HepG2 (cell line): ENCODE data around the gene TOM1L2. TPM values are rescaled to one million over a fixed set of nuclear protein-coding genes. Genes with fewer than 3 reads are reported as not detected.
A peak's percentile ranks its signal among the peaks of the same experiment; 100 is the strongest.

Experiments used
- ARNT2 ChIP-seq: sonication (generic); formaldehyde crosslinking; IDR thresholded peaks from 2 replicates; pipeline ENCODE4 v1.8.0; 2022; ENCODE audit warnings: mild to moderate bottlenecking, low read depth, missing genetic modification reagents, moderate library complexity
- EEA1 ChIP-seq: sonication (generic); formaldehyde crosslinking; IDR thresholded peaks from 2 replicates; pipeline ENCODE4 v1.5.1; 2020; ENCODE audit warnings: mild to moderate bottlenecking, missing genetic modification reagents, borderline replicate concordance
- EHMT2 ChIP-seq: fragments of 200-600 bp; sonication (generic); IDR thresholded peaks from 2 replicates; pipeline ENCODE4 v1.7.0; 2017; ENCODE audit warnings: antibody characterized with exemption, low read depth, low read length, borderline replicate concordance
- FOSL2 ChIP-seq: sonication (generic); formaldehyde crosslinking; IDR thresholded peaks from 2 replicates; pipeline ENCODE4 v1.4.0; 2020; ENCODE audit warnings: missing genetic modification reagents
- ISL2 ChIP-seq: sonication (generic); formaldehyde crosslinking; IDR thresholded peaks from 2 replicates; pipeline ENCODE4 v1.5.0; 2020; ENCODE audit warnings: missing genetic modification reagents
- MAZ ChIP-seq, 2 experiments: sonication (generic) in 1 of 2; formaldehyde crosslinking in 1 of 2; IDR thresholded peaks; 2 replicates each; pipeline versions ENCODE4 v1.5.0 to v1.6.1; 2012 to 2020; ENCODE audit warnings: low read depth in 2 of 2, mild to moderate bottlenecking in 2 of 2, borderline replicate concordance in 1 of 2, improper control_type of control experiment in 1 of 2, low read length in 1 of 2, missing genetic modification reagents in 1 of 2, moderate library complexity in 1 of 2
- MZF1 ChIP-seq: sonication (generic); formaldehyde crosslinking; IDR thresholded peaks from 2 replicates; pipeline ENCODE4 v1.8.1; 2023; ENCODE audit warnings: mild to moderate bottlenecking, missing genetic modification reagents, borderline replicate concordance
- NRL ChIP-seq: sonication (generic); formaldehyde crosslinking; IDR thresholded peaks from 2 replicates; pipeline ENCODE4 v1.5.0; 2020; ENCODE audit warnings: missing genetic modification reagents, mild to moderate bottlenecking, moderate library complexity, borderline replicate concordance
- REL ChIP-seq: sonication (generic); formaldehyde crosslinking; conservative IDR thresholded peaks from 2 replicates; pipeline ENCODE4 v1.8.0; 2022; ENCODE audit warnings: mild to moderate bottlenecking, missing genetic modification reagents, moderate library complexity
- TCF7L2 ChIP-seq: IDR thresholded peaks from 2 replicates; pipeline ENCODE4 v1.6.1; 2011; ENCODE audit warnings: mild to moderate bottlenecking, low read depth, low read length, moderate library complexity
- THYN1 ChIP-seq: sonication (generic); formaldehyde crosslinking; IDR thresholded peaks from 2 replicates; pipeline ENCODE4 v1.8.1; 2023; ENCODE audit warnings: low read depth, mild to moderate bottlenecking, moderate library complexity, missing genetic modification reagents, borderline replicate concordance
- ZNF207 ChIP-seq: fragments of 450-650 bp; IDR thresholded peaks from 2 replicates; pipeline ENCODE4 v1.6.1; 2016; ENCODE audit warnings: antibody characterized with exemption, borderline replicate concordance
- ZNF33A ChIP-seq: sonication (generic); formaldehyde crosslinking; IDR thresholded peaks from 2 replicates; pipeline ENCODE4 v1.5.1; 2020; ENCODE audit warnings: missing genetic modification reagents, mild to moderate bottlenecking, moderate library complexity, borderline replicate concordance
- ZNF567 ChIP-seq: sonication (generic); formaldehyde crosslinking; IDR thresholded peaks from 2 replicates; pipeline ENCODE4 v1.8.1; 2023; ENCODE audit warnings: mild to moderate bottlenecking, missing genetic modification reagents, borderline replicate concordance
- ZNF776 ChIP-seq: sonication (generic); formaldehyde crosslinking; IDR thresholded peaks from 2 replicates; pipeline ENCODE4 v1.4.0; 2020; ENCODE audit warnings: mild to moderate bottlenecking, missing genetic modification reagents
- ZNF777 ChIP-seq: sonication (generic); formaldehyde crosslinking; IDR thresholded peaks from 2 replicates; pipeline ENCODE4 v1.4.0; 2020; ENCODE audit warnings: missing genetic modification reagents
- polyA plus RNA-seq, 8 experiments: library from polyadenylated mRNA; depleted of rRNA in 3 of 8; stranded (reverse) in 7 of 8; unstranded in 1 of 8; fragments of >200 nt; fragmentation: Illumina TruSeq in 4 of 8; extraction: Trizol in 4 of 8; gene quantifications; 2 replicates each; pipeline versions ENCODE4 v1.2.1 to v1.2.3, GENCODE V29; 2011 to 2016; ENCODE audit warnings: low read depth in 4 of 8, missing spikeins in 1 of 8, mixed read lengths in 1 of 8; ENCODE audit not compliant: insufficient read depth in 1 of 8
- total RNA-seq, 5 experiments: library from RNA; depleted of rRNA; stranded (reverse); fragments of >200 nt; fragmentation: Illumina TruSeq; extraction: Trizol; gene quantifications; 2 replicates each; pipeline ENCODE4 v1.2.3, GENCODE V29; 2016; ENCODE audit warnings: low read depth in 1 of 5
- TF ChIP-seq, protein P1 (sequence below): sonication (generic); formaldehyde crosslinking; IDR thresholded peaks from 2 replicates; pipeline ENCODE4 v1.4.0; 2020; ENCODE audit warnings: missing genetic modification reagents
- TF ChIP-seq, protein P2 (sequence below): sonication (generic); formaldehyde crosslinking; IDR thresholded peaks from 2 replicates; pipeline ENCODE4 v1.4.0; 2020; ENCODE audit warnings: missing genetic modification reagents, low read depth, mild to moderate bottlenecking, borderline replicate concordance
- TF ChIP-seq, protein P3 (sequence below): sonication (generic); formaldehyde crosslinking; conservative IDR thresholded peaks from 2 replicates; pipeline ENCODE4 v1.4.0; 2020; ENCODE audit warnings: missing genetic modification reagents
- TF ChIP-seq, protein P4 (sequence below): sonication (generic); formaldehyde crosslinking; IDR thresholded peaks from 2 replicates; pipeline ENCODE4 v1.4.0; 2020; ENCODE audit warnings: missing genetic modification reagents; ENCODE audit errors: not compliant biosample characterization
- TF ChIP-seq, protein P5 (sequence below): sonication (generic); formaldehyde crosslinking; IDR thresholded peaks from 2 replicates; pipeline ENCODE4 v1.4.0; 2020; ENCODE audit warnings: missing genetic modification reagents

TOM1L2 gene
- total and polyA plus RNA-seq, 2 of the 13 experiments (the other 11 are each of a cell fraction or from before 2014, with no cell fraction given): 4.7 to 7.4 TPM

DNA sequence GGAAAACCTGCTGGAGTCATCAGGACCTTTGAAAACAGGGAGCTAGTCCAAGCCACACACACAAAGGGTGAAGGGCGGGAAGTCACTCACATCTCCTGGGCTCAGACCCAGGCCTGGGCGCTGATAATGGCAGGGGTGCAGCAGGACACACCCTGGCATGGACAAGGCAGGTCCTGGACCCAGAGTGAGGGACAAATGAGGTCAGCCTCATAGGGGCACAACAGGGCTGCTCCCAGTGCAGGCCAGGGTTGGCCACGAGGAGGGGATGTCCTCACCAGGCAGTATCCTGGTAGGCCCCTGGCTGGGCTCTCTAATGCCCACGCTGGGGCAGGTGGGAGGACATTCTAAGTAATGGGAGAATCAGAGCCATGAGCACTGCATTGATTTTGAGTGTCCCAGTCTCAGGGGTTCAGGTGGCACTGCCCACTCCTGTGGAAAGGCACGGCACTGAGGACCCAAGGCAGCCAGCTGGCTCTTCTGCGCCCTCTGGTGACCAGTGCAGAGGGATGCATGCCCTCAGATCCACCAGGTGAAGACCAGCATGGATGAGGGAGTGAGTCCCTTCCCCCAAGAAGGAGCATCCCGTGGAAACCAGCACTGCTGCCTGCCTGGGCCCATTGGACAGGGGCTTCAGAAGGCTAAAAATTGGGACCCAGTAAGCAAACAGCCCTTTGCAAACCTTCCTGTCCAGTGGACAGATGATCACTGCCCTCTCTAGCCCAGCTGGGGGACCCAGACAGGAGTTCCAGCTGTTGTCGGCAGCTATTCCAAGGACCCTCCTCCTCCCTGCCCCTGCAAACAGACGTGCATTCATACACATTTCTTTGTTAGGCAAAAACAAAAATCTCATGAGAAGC is 112.1 kb downstream of the TOM1L2 start (continued):
- TF ChIP-seq, protein P1, sequence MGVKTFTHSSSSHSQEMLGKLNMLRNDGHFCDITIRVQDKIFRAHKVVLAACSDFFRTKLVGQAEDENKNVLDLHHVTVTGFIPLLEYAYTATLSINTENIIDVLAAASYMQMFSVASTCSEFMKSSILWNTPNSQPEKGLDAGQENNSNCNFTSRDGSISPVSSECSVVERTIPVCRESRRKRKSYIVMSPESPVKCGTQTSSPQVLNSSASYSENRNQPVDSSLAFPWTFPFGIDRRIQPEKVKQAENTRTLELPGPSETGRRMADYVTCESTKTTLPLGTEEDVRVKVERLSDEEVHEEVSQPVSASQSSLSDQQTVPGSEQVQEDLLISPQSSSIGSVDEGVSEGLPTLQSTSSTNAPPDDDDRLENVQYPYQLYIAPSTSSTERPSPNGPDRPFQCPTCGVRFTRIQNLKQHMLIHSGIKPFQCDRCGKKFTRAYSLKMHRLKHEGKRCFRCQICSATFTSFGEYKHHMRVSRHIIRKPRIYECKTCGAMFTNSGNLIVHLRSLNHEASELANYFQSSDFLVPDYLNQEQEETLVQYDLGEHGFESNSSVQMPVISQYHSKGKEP (CRISPR knock-in tag): no peak
- TF ChIP-seq MZF1 (no peak), ARNT2 (CRISPR knock-in tag) (no peak), REL (CRISPR knock-in tag) (no peak), ZNF33A (no peak), ZNF207 (no peak), MAZ (IDR thresholded peaks at IDR 0.05; ENCODE audit: borderline replicate concordance, low read depth, low read length) (no peak), MAZ (CRISPR knock-in tag; IDR thresholded peaks at IDR 0.05; ENCODE audit: low read depth) (no peak), ZNF777 (CRISPR knock-in tag) (no peak), FOSL2 (CRISPR knock-in tag) (peak; percentile 46; the same call in 1 of the 2 replicates), EHMT2 (no peak), THYN1 (CRISPR knock-in tag) (no peak), ZNF567 (CRISPR knock-in tag) (no peak), NRL (CRISPR knock-in tag) (peak; percentile 75; the same call in 1 of the 2 replicates), TCF7L2 (no peak), ZNF776 (CRISPR knock-in tag) (no peak), ISL2 (no peak), EEA1 (CRISPR knock-in tag) (no peak)
- TF ChIP-seq, protein P2, sequence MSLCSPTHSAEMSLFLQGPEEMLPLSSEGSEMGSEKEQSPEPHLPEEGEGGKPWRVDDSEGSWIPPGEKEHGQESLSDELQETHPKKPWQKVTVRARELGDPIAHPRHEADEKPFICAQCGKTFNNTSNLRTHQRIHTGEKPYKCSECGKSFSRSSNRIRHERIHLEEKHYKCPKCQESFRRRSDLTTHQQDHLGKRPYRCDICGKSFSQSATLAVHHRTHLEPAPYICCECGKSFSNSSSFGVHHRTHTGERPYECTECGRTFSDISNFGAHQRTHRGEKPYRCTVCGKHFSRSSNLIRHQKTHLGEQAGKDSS (CRISPR knock-in tag): peak; percentile 30; the same call in 1 of the 2 replicates
- TF ChIP-seq, protein P3, sequence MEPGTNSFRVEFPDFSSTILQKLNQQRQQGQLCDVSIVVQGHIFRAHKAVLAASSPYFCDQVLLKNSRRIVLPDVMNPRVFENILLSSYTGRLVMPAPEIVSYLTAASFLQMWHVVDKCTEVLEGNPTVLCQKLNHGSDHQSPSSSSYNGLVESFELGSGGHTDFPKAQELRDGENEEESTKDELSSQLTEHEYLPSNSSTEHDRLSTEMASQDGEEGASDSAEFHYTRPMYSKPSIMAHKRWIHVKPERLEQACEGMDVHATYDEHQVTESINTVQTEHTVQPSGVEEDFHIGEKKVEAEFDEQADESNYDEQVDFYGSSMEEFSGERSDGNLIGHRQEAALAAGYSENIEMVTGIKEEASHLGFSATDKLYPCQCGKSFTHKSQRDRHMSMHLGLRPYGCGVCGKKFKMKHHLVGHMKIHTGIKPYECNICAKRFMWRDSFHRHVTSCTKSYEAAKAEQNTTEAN (CRISPR knock-in tag): no peak
- TF ChIP-seq, protein P4, sequence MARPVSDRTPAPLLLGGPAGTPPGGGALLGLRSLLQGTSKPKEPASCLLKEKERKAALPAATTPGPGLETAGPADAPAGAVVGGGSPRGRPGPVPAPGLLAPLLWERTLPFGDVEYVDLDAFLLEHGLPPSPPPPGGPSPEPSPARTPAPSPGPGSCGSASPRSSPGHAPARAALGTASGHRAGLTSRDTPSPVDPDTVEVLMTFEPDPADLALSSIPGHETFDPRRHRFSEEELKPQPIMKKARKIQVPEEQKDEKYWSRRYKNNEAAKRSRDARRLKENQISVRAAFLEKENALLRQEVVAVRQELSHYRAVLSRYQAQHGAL: no peak
- TF ChIP-seq, protein P5, sequence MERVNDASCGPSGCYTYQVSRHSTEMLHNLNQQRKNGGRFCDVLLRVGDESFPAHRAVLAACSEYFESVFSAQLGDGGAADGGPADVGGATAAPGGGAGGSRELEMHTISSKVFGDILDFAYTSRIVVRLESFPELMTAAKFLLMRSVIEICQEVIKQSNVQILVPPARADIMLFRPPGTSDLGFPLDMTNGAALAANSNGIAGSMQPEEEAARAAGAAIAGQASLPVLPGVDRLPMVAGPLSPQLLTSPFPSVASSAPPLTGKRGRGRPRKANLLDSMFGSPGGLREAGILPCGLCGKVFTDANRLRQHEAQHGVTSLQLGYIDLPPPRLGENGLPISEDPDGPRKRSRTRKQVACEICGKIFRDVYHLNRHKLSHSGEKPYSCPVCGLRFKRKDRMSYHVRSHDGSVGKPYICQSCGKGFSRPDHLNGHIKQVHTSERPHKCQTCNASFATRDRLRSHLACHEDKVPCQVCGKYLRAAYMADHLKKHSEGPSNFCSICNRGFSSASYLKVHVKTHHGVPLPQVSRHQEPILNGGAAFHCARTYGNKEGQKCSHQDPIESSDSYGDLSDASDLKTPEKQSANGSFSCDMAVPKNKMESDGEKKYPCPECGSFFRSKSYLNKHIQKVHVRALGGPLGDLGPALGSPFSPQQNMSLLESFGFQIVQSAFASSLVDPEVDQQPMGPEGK (CRISPR knock-in tag): peak; percentile 49; the same call in 1 of the 2 replicates
